Measurements from ENCODE around the gene SNRPB2. TPM values are rescaled to one million over a fixed set of nuclear protein-coding genes. Genes with fewer than 3 reads are reported as not detected.

The SNRPB2 gene
- total RNA-seq, 4 donors from 2014 or later = 18.0 to 30.1 (median 20.7) TPM

DNA sequence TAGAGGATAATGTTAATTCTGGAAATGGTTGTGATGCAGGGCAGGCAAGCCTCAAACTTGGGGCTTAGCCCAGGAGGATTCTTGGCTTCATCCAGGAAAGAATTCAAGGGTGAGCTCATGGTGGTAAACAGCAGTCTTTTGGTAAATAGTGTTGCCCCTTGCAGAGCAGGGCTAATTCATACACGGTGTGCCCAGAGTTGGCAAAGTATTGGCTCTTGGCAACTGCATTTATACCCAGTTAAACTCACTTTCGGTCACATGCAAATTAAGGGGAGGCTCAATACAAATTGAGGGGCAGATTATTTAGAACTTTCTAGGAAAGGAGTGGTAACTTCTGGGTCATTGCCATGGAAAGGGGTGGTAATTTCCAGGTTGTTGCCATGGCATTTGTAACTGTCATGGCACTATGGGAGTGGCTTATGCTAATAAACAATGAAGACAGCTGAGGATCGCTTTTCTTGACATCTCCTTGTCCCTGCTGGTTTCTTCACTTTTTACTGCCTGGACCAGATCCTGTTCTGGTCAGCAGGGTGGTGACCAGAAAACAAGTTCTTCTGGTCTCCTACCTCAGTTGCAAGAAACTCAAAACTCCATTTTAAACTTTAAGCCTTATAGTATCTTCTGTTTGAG is 14.5 kb downstream of the SNRPB2 start:
- H3K9me3 ChIP-seq = no peaks in the 10 kb centered on the region
- WGBS, 2 donors = 76 to 78% methylated on average over 3 of the region's 3 CpGs
- TF ChIP-seq, protein P1, sequence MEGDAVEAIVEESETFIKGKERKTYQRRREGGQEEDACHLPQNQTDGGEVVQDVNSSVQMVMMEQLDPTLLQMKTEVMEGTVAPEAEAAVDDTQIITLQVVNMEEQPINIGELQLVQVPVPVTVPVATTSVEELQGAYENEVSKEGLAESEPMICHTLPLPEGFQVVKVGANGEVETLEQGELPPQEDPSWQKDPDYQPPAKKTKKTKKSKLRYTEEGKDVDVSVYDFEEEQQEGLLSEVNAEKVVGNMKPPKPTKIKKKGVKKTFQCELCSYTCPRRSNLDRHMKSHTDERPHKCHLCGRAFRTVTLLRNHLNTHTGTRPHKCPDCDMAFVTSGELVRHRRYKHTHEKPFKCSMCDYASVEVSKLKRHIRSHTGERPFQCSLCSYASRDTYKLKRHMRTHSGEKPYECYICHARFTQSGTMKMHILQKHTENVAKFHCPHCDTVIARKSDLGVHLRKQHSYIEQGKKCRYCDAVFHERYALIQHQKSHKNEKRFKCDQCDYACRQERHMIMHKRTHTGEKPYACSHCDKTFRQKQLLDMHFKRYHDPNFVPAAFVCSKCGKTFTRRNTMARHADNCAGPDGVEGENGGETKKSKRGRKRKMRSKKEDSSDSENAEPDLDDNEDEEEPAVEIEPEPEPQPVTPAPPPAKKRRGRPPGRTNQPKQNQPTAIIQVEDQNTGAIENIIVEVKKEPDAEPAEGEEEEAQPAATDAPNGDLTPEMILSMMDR (IDR thresholded peaks at IDR 0.05) = no peak
- TF ChIP-seq EP300 (IDR thresholded peaks at IDR 0.05) (no peak), POLR2A (IDR thresholded peaks at IDR 0.05) (no peak)

DNA sequence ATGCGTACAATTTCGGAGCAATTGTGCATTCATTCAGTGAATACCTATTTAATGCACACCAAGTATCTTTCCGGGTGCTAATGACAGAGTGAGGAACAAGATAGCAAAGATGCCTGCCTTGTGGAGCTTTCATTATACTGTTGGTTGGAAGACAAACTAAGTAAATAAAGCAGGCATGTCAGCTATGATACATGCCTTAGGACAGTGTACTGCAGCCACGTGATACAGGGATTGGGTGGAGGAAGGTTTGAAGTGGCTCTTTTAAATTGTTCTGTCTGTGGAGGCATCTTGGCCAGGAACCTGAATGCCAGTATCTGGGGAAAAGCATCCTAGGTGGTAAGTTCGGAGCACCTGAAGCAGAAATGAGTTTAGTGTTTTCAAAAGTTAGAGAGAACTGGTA is 15.4 kb downstream of the SNRPB2 start:
- no peaks in the 10 kb centered on the region for H3K4me1 ChIP-seq
- TF ChIP-seq EP300 (IDR thresholded peaks at IDR 0.05) = no peak
- TF ChIP-seq POLR2A (IDR thresholded peaks at IDR 0.05) = no peak
- TF ChIP-seq, protein P1 (IDR thresholded peaks at IDR 0.05) = no peak
- WGBS, 2 donors = 77 to 89% methylated on average over 5 of the region's 5 CpGs

More for the DNA sequence above, 14.5 kb downstream of the SNRPB2 start:
- Histone ChIP-seq H3K27me3 (no peaks in the 10 kb centered on the region), H3K4me3 (no peak overlapping the region), H3K36me3 (peaks cover 0 to 36% (median 8%) of the 10 kb centered on the region in 3 donors), H3K4me1 (no peaks in the 10 kb centered on the region), H3K27ac (no peak overlapping the region)
- no peak for DNase-seq (ENCODE audit: low spot score in 2 of 2)

DNA sequence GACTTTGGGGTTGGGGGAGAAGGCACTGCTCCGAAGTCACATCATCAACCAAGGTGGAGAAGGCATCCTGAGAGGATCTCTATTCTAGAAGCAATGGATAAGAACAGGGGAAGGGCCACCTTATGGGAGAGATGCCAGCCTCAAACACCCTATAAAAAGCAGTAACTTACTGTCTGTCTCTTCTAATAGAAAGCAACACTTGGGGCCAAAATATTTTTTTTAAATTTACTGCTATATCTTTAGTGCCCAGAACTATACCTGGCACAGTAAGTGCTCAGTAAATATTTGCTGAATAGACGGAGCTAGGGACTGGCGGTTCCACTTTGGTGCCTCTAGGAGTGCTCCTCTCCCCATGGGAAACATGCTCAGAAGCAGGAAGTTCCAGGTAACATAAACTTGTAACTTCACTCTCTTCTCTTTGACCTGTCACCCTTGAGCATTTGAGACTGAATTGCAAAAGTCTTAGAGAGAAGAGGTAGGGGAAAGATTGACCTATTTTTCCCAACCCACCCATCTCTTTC is 17.5 kb downstream of the SNRPB2 start:
- H3K4me1 ChIP-seq = no peaks in the 10 kb centered on the region
- no peak for TF ChIP-seq EP300 (IDR thresholded peaks at IDR 0.05)
- WGBS, 2 donors = 73 to 80% methylated on average over 3 of the region's 3 CpGs
- no peak overlapping the region for H3K4me3 ChIP-seq
- peaks cover 0 to 6% (median 0%) of the 10 kb centered on the region in 3 donors for H3K36me3 ChIP-seq
- H3K27me3 ChIP-seq = no peaks in the 10 kb centered on the region
- H3K27ac ChIP-seq = no peak overlapping the region
- H3K9me3 ChIP-seq = no peaks in the 10 kb centered on the region
- DNase-seq (ENCODE audit: low spot score in 2 of 2) = no peak

More for the DNA sequence above, 15.4 kb downstream of the SNRPB2 start:
- H3K27ac ChIP-seq = no peak overlapping the region
- no peaks in the 10 kb centered on the region for H3K27me3 ChIP-seq
- no peaks in the 10 kb centered on the region for H3K9me3 ChIP-seq
- peaks cover 0 to 27% (median 8%) of the 10 kb centered on the region in 3 donors for H3K36me3 ChIP-seq
- no peak for DNase-seq (ENCODE audit: low spot score in 2 of 2)
- H3K4me3 ChIP-seq = no peak overlapping the region

DNA sequence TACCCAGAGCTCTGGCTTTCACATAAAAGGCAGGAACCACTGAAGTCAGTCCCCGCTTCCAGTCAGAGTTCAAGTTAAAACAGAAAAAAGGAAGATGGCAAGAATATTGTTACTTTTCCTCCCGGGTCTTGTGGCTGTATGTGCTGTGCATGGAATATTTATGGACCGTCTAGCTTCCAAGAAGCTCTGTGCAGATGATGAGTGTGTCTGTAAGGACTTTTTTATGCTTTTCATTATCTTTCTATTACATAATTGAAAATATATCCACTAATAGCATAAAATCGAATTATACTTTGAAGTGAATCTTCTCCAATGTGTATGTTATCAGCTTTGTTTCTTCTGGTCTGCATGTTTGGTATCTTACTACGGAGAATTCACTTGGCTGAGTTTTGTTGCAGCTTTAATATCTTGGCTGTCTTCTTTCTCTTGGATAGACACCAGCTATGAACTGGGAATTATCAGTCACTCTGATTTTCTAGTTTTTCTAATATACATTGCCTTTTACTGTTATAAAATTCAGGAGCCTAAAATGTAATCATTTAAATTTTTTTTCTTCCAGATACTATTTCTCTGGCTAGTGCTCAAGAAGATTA is 18.6 kb downstream of the SNRPB2 start, which contains the start of gene OTOR:
Gene OTOR (plus strand): TSS at position 51 of the 593 bp plus-strand sequence. CDS start 44 bp downstream, at position 95.
- Histone ChIP-seq H3K4me3 (no peak within 1 kb of the TSS), H3K27ac (no peak within 1 kb of the TSS), H3K4me1 (no peaks in the 10 kb centered on the region), H3K36me3 (no peaks in the 10 kb centered on the region), H3K9me3 (no peaks in the 10 kb centered on the region), H3K27me3 (no peaks in the 10 kb centered on the region)
- TF ChIP-seq POLR2A (IDR thresholded peaks at IDR 0.05) (no peak), EP300 (IDR thresholded peaks at IDR 0.05) (no peak)
- TF ChIP-seq, protein P1 (IDR thresholded peaks at IDR 0.05) = no peak
- DNase-seq (ENCODE audit: low spot score in 2 of 2) = no peak
- 66 to 72% methylated on average over 5 of the region's 5 CpGs for WGBS, 2 donors

DNA sequence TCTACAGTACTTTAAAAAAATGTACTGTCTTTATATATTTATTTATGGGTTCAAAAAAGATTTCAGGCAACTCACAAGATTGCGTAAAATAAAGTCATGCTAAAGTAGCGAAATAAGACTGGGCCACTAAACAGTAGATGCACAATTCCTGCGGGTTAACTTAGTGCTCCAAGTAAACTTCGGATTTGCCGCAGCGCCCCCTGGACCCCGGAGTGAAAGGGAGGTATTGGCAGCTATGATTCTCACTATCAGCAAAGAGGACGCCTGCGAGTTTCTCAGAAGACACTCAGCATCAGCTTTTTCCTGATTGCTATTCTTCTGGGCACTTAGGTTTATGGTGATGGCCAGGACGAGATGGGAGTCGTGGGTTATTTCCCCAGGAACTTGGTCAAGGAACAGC is 19.7 kb downstream of the SNRPB2 start:
- Histone ChIP-seq H3K27me3 (no peaks in the 10 kb centered on the region), H3K27ac (no peak overlapping the region), H3K4me1 (no peaks in the 10 kb centered on the region), H3K9me3 (no peaks in the 10 kb centered on the region), H3K36me3 (no peaks in the 10 kb centered on the region), H3K4me3 (no peak overlapping the region)
- TF ChIP-seq, protein P1 (IDR thresholded peaks at IDR 0.05) = no peak
- TF ChIP-seq EP300 (IDR thresholded peaks at IDR 0.05) = no peak
- TF ChIP-seq POLR2A (IDR thresholded peaks at IDR 0.05) = no peak
- WGBS, 2 donors = 59 to 63% methylated on average over 11 of the region's 11 CpGs
- no peak for DNase-seq (ENCODE audit: low spot score in 2 of 2)
